Neural progenitor cell (in vitro differentiated cells): Measurements from ENCODE around the gene ZC3H12A.

Source experiments
- CTCF ChIP-seq: fragments of 200-600 bp; sonication (generic); IDR thresholded peaks from 2 replicates; pipeline ENCODE4 v1.5.1; 2017; ENCODE audit warnings: antibody characterized with exemption, mild to moderate bottlenecking
- EZH2phosphoT487 ChIP-seq: fragments of 200-600 bp; sonication (generic); IDR thresholded peaks from 2 replicates; pipeline ENCODE4 v1.6.1; 2017; ENCODE audit warnings: antibody characterized with exemption

- TF ChIP-seq EZH2phosphoT487 (no peak), CTCF (no peak)
These were observed 1.7 kb downstream of the ZC3H12A start for GRCh38 chr1:37476087-37476452.
